ENCODE data around the gene NFKBIB.

- TF ChIP-seq CTCF (IDR thresholded peaks at IDR 0.05) = no peak
- no peak for TF ChIP-seq EP300 (IDR thresholded peaks at IDR 0.05)
These were observed 998 bp downstream of the NFKBIB start for GRCh38 chr19:38900743-38901190.
